ENCODE data around the gene LUC7L3.

Gene LUC7L3

GRCh38 chr17:50774225-50774803, 54.9 kb downstream of the LUC7L3 start:
- no peak for TF ChIP-seq EZH2 (IDR thresholded peaks at IDR 0.05; ENCODE audit: borderline replicate concordance, low read length)
- TF ChIP-seq, protein P1, sequence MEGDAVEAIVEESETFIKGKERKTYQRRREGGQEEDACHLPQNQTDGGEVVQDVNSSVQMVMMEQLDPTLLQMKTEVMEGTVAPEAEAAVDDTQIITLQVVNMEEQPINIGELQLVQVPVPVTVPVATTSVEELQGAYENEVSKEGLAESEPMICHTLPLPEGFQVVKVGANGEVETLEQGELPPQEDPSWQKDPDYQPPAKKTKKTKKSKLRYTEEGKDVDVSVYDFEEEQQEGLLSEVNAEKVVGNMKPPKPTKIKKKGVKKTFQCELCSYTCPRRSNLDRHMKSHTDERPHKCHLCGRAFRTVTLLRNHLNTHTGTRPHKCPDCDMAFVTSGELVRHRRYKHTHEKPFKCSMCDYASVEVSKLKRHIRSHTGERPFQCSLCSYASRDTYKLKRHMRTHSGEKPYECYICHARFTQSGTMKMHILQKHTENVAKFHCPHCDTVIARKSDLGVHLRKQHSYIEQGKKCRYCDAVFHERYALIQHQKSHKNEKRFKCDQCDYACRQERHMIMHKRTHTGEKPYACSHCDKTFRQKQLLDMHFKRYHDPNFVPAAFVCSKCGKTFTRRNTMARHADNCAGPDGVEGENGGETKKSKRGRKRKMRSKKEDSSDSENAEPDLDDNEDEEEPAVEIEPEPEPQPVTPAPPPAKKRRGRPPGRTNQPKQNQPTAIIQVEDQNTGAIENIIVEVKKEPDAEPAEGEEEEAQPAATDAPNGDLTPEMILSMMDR (IDR thresholded peaks at IDR 0.05; ENCODE audit: low read length) = no peak

GRCh38 chr17:50775926-50776325, 56.5 kb downstream of the LUC7L3 start:
- no peaks in the 10 kb centered on the region for H3F3A ChIP-seq (ENCODE audit: insufficient read depth, low read length)
- H3K4me1 ChIP-seq (ENCODE audit: insufficient read depth, low read length, severe bottlenecking) = peaks cover 10% of the 10 kb centered on the region
- H3K27me3 ChIP-seq (ENCODE audit: insufficient read depth, low read length) = no peaks in the 10 kb centered on the region
- no peaks in the 10 kb centered on the region for H3K9me2 ChIP-seq (ENCODE audit: low read depth, low read length)
- H3K36me3 ChIP-seq (ENCODE audit: insufficient read depth, low read length) = no peaks in the 10 kb centered on the region
- H3K4me2 ChIP-seq (ENCODE audit: low read length) = no peak overlapping the region
- H3K79me2 ChIP-seq (ENCODE audit: insufficient read depth, low read length) = no peaks in the 10 kb centered on the region
- no peak overlapping the region for H2AFZ ChIP-seq (ENCODE audit: low read length)
- H3K4me3 ChIP-seq (ENCODE audit: low read depth, low read length, poor library complexity, severe bottlenecking) = no peak overlapping the region
- H4K20me1 ChIP-seq (ENCODE audit: insufficient read depth, low read length) = no peaks in the 10 kb centered on the region
- H3K27ac ChIP-seq (ENCODE audit: low read depth, low read length, poor library complexity, severe bottlenecking) = no peak overlapping the region
- H3K9ac ChIP-seq (ENCODE audit: low read length) = no peak overlapping the region
- H3K9me3 ChIP-seq (ENCODE audit: low read length) = no peaks in the 10 kb centered on the region
- TF ChIP-seq, protein P1 (IDR thresholded peaks at IDR 0.05; ENCODE audit: low read length) = no peak
- no peak for TF ChIP-seq EZH2 (IDR thresholded peaks at IDR 0.05; ENCODE audit: borderline replicate concordance, low read length)

More at GRCh38 chr17:50774225-50774803, 54.9 kb downstream of the LUC7L3 start:
- Histone ChIP-seq H3K4me3 (ENCODE audit: low read depth, low read length, poor library complexity, severe bottlenecking) (no peak overlapping the region), H3K9me3 (ENCODE audit: low read length) (no peaks in the 10 kb centered on the region), H3K4me2 (ENCODE audit: low read length) (no peak overlapping the region), H3K27ac (ENCODE audit: low read depth, low read length, poor library complexity, severe bottlenecking) (no peak overlapping the region), H3K9me2 (ENCODE audit: low read depth, low read length) (no peaks in the 10 kb centered on the region), H3K4me1 (ENCODE audit: insufficient read depth, low read length, severe bottlenecking) (peaks cover 10% of the 10 kb centered on the region), H2AFZ (ENCODE audit: low read length) (no peak overlapping the region), H3K27me3 (ENCODE audit: insufficient read depth, low read length) (no peaks in the 10 kb centered on the region), H3K9ac (ENCODE audit: low read length) (no peak overlapping the region), H3K79me2 (ENCODE audit: insufficient read depth, low read length) (no peaks in the 10 kb centered on the region), H4K20me1 (ENCODE audit: insufficient read depth, low read length) (no peaks in the 10 kb centered on the region), H3F3A (ENCODE audit: insufficient read depth, low read length) (no peaks in the 10 kb centered on the region), H3K36me3 (ENCODE audit: insufficient read depth, low read length) (no peaks in the 10 kb centered on the region)

GRCh38 chr17:50778471-50778870, 59.1 kb downstream of the LUC7L3 start:
- Histone ChIP-seq H3K4me2 (ENCODE audit: low read length) (no peak overlapping the region), H4K20me1 (ENCODE audit: insufficient read depth, low read length) (no peaks in the 10 kb centered on the region), H3K9ac (ENCODE audit: low read length) (no peak overlapping the region), H2AFZ (ENCODE audit: low read length) (no peak overlapping the region), H3K9me3 (ENCODE audit: low read length) (no peaks in the 10 kb centered on the region), H3F3A (ENCODE audit: insufficient read depth, low read length) (no peaks in the 10 kb centered on the region), H3K4me1 (ENCODE audit: insufficient read depth, low read length, severe bottlenecking) (no peaks in the 10 kb centered on the region), H3K27ac (ENCODE audit: low read depth, low read length, poor library complexity, severe bottlenecking) (no peak overlapping the region), H3K36me3 (ENCODE audit: insufficient read depth, low read length) (no peaks in the 10 kb centered on the region), H3K4me3 (ENCODE audit: low read depth, low read length, poor library complexity, severe bottlenecking) (no peak overlapping the region), H3K27me3 (ENCODE audit: insufficient read depth, low read length) (no peaks in the 10 kb centered on the region), H3K79me2 (ENCODE audit: insufficient read depth, low read length) (no peaks in the 10 kb centered on the region), H3K9me2 (ENCODE audit: low read depth, low read length) (no peaks in the 10 kb centered on the region)
- TF ChIP-seq, protein P1 (IDR thresholded peaks at IDR 0.05; ENCODE audit: low read length) = no peak
- TF ChIP-seq EZH2 (IDR thresholded peaks at IDR 0.05; ENCODE audit: borderline replicate concordance, low read length) = no peak

Data from OCI-LY1 (cell line).